WTC11 (cell line): Measurements from ENCODE around the gene TSSK2. TPM values are rescaled to one million over a fixed set of nuclear protein-coding genes. Genes with fewer than 3 reads are reported as not detected.

Experiments used
- ATAC-seq: fragments of 200-7000 bp; cut with Tn5 transposase; 2 replicates; pipeline ENCODE4 v1.10.0; 2021; ENCODE audit warnings: mild to moderate bottlenecking, moderate library complexity
- CTCF ChIA-PET: fragments of 300-600 bp; sonication (Branson Sonifier 250); formaldehyde crosslinking; loops from one replicate; lab custom pipeline; 2021; ENCODE audit warnings: antibody characterized with exemption; lab: Charles Lee
- POLR2A ChIA-PET: fragments of 350-600 bp; sonication (Branson Sonifier 250); formaldehyde crosslinking; loops from one replicate; lab custom pipeline; 2021; ENCODE audit warnings: antibody characterized with exemption; lab: Charles Lee
- DNase-seq: peaks from one replicate; pipeline ENCODE4 v3.0.0; 2021; ENCODE audit warnings: low spot score
- H3K27ac Mint-ChIP-seq: 2 replicates; pipeline ENCODE4 v1.8.0; 2021; ENCODE audit warnings: mixed read lengths
- H3K27me3 Mint-ChIP-seq: 2 replicates; pipeline ENCODE4 v1.8.0; 2021; ENCODE audit warnings: low read depth, mild to moderate bottlenecking, moderate library complexity, mixed read lengths
- H3K36me3 Mint-ChIP-seq: 2 replicates; pipeline ENCODE4 v1.8.0; 2021; ENCODE audit warnings: mixed read lengths
- H3K4me1 Mint-ChIP-seq: 2 replicates; pipeline ENCODE4 v1.8.0; 2022; ENCODE audit warnings: mixed read lengths
- H3K4me3 Mint-ChIP-seq: 2 replicates; pipeline ENCODE4 v1.8.0; 2021; ENCODE audit warnings: mild to moderate bottlenecking, moderate library complexity, mixed read lengths
- H3K9me3 Mint-ChIP-seq: 2 replicates; pipeline ENCODE4 v1.8.0; 2021; ENCODE audit warnings: mixed read lengths
- EMX1 ChIP-seq: fragments of 250-450 bp; sonication (Bioruptor Pico); IDR thresholded peaks from 2 replicates; pipeline ENCODE4 v1.8.0; 2021; ENCODE audit warnings: mild to moderate bottlenecking
- ESRRA ChIP-seq: sonication (generic); formaldehyde crosslinking; IDR thresholded peaks from 2 replicates; pipeline ENCODE4 v1.8.1; 2022; ENCODE audit warnings: mild to moderate bottlenecking, missing genetic modification reagents, borderline replicate concordance
- ETV6 ChIP-seq: sonication (generic); formaldehyde crosslinking; IDR thresholded peaks from 2 replicates; pipeline ENCODE4 v1.8.1; 2022; ENCODE audit warnings: mild to moderate bottlenecking, missing genetic modification reagents
- FOXJ3 ChIP-seq: sonication (generic); formaldehyde crosslinking; IDR thresholded peaks from 2 replicates; pipeline ENCODE4 v1.9.0; 2021; ENCODE audit warnings: missing genetic modification reagents, mild to moderate bottlenecking, borderline replicate concordance
- FOXK1 ChIP-seq: sonication (generic); formaldehyde crosslinking; IDR thresholded peaks from 2 replicates; pipeline ENCODE4 v1.8.0; 2022; ENCODE audit warnings: mild to moderate bottlenecking, moderate library complexity, missing genetic modification reagents
- GRHL2 ChIP-seq: fragments of 250-450 bp; sonication (Bioruptor Pico); IDR thresholded peaks from 2 replicates; pipeline ENCODE4 v1.8.0; 2022; ENCODE audit warnings: mild to moderate bottlenecking, moderate library complexity; ENCODE audit not compliant: insufficient replicate concordance, severe bottlenecking
- HMGA2 ChIP-seq: fragments of 250-450 bp; sonication (Bioruptor Pico); IDR thresholded peaks from 2 replicates; pipeline ENCODE4 v1.4.0; 2021; ENCODE audit warnings: mild to moderate bottlenecking, moderate library complexity
- IRF2 ChIP-seq: sonication (generic); formaldehyde crosslinking; IDR thresholded peaks from 2 replicates; pipeline ENCODE4 v1.8.0; 2022; ENCODE audit warnings: low read depth, missing genetic modification reagents, borderline replicate concordance
- NFYB ChIP-seq: sonication (generic); formaldehyde crosslinking; conservative IDR thresholded peaks from 2 replicates; pipeline ENCODE4 v1.8.0; 2022; ENCODE audit warnings: low read depth, missing genetic modification reagents
- NR1H2 ChIP-seq: sonication (generic); formaldehyde crosslinking; IDR thresholded peaks from 2 replicates; pipeline ENCODE4 v1.9.0; 2021; ENCODE audit warnings: mild to moderate bottlenecking, moderate library complexity, missing genetic modification reagents
- PREB ChIP-seq: sonication (generic); formaldehyde crosslinking; IDR thresholded peaks from 2 replicates; pipeline ENCODE4 v1.8.1; 2022; ENCODE audit warnings: mild to moderate bottlenecking, missing genetic modification reagents, moderate library complexity, borderline replicate concordance
- PRRX2 ChIP-seq: fragments of 250-450 bp; sonication (Bioruptor Pico); IDR thresholded peaks from 2 replicates; pipeline ENCODE4 v1.8.0; 2021; ENCODE audit warnings: mild to moderate bottlenecking
- SMAD4 ChIP-seq: sonication (generic); formaldehyde crosslinking; IDR thresholded peaks from 2 replicates; pipeline ENCODE4 v1.8.0; 2022; ENCODE audit warnings: mild to moderate bottlenecking, missing genetic modification reagents
- TCF7 ChIP-seq: sonication (generic); formaldehyde crosslinking; IDR thresholded peaks from 2 replicates; pipeline ENCODE4 v1.8.0; 2022; ENCODE audit warnings: mild to moderate bottlenecking, low read depth, missing genetic modification reagents, moderate library complexity
- USF1 ChIP-seq: sonication (generic); formaldehyde crosslinking; IDR thresholded peaks from 2 replicates; pipeline ENCODE4 v1.8.0; 2022; ENCODE audit warnings: mild to moderate bottlenecking, missing genetic modification reagents
- ZNF219 ChIP-seq: sonication (generic); formaldehyde crosslinking; IDR thresholded peaks from 2 replicates; pipeline ENCODE4 v1.8.0; 2023; ENCODE audit warnings: missing genetic modification reagents, mild to moderate bottlenecking, borderline replicate concordance
- ZNF263 ChIP-seq: sonication (generic); formaldehyde crosslinking; IDR thresholded peaks from 2 replicates; pipeline ENCODE4 v1.8.1; 2022; ENCODE audit warnings: low read depth, mild to moderate bottlenecking, moderate library complexity, missing genetic modification reagents
- ZNF396 ChIP-seq: fragments of 250-450 bp; sonication (Bioruptor Pico); IDR thresholded peaks from 2 replicates; pipeline ENCODE4 v1.8.0; 2021; ENCODE audit warnings: mild to moderate bottlenecking, moderate library complexity, borderline replicate concordance
- ZNF416 ChIP-seq: fragments of 250-450 bp; sonication (Bioruptor Pico); IDR thresholded peaks from 2 replicates; pipeline ENCODE4 v1.9.0; 2021; ENCODE audit warnings: mild to moderate bottlenecking, inconsistent platforms
- total RNA-seq: library from RNA; stranded (reverse); gene quantifications from 3 replicates; pipeline ENCODE4 v1.2.3, GENCODE V29; 2021
- TF ChIP-seq, protein P1 (sequence below): sonication (generic); formaldehyde crosslinking; IDR thresholded peaks from 2 replicates; pipeline ENCODE4 v1.8.1; 2023; ENCODE audit warnings: mild to moderate bottlenecking, missing genetic modification reagents, moderate library complexity
- TF ChIP-seq, protein P2 (sequence below): fragments of 200-600 bp; IDR thresholded peaks from 2 replicates; pipeline ENCODE4 v1.8.0; 2022; ENCODE audit warnings: antibody characterized with exemption
- TF ChIP-seq, protein P3 (sequence below): fragments of 250-450 bp; sonication (Bioruptor Pico); IDR thresholded peaks from 2 replicates; pipeline ENCODE4 v1.8.0; 2021; ENCODE audit warnings: mild to moderate bottlenecking

The TSSK2 gene
- total RNA-seq, 1 experiment from 2014 or later: not detected

- ATAC-seq (no peak), DNase-seq (no peak)
- H3K27ac Mint-ChIP-seq: no peak overlapping the region
- H3K36me3 Mint-ChIP-seq: peaks cover 15% of the 10 kb centered on the region
- no peak overlapping the region for H3K4me3 Mint-ChIP-seq
- no peaks in the 10 kb centered on the region for H3K4me1 Mint-ChIP-seq
- ChIA-PET POLR2A (no interaction called here), CTCF (no interaction called here)
- no peak for TF ChIP-seq ZNF416 (CRISPR knock-in tag)
- no peak for TF ChIP-seq ZNF263
- TF ChIP-seq ESRRA (CRISPR knock-in tag): no peak
- no peak for TF ChIP-seq ZNF396 (CRISPR knock-in tag)
- no peak for TF ChIP-seq PRRX2 (CRISPR knock-in tag)
- TF ChIP-seq, protein P1, sequence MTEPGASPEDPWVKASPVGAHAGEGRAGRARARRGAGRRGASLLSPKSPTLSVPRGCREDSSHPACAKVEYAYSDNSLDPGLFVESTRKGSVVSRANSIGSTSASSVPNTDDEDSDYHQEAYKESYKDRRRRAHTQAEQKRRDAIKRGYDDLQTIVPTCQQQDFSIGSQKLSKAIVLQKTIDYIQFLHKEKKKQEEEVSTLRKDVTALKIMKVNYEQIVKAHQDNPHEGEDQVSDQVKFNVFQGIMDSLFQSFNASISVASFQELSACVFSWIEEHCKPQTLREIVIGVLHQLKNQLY (CRISPR knock-in tag): no peak
- TF ChIP-seq ETV6 (CRISPR knock-in tag): no peak
- TF ChIP-seq GRHL2 (CRISPR knock-in tag): no peak
- H3K27me3 Mint-ChIP-seq: no peaks in the 10 kb centered on the region
- H3K9me3 Mint-ChIP-seq: no peaks in the 10 kb centered on the region
Measured at GRCh38 chr22:19131685-19132015, 542 bp downstream of the TSSK2 start.

GRCh38 chr22:19132153-19132552 lies 1.0 kb downstream of the TSSK2 start:
- DNase-seq (no peak), ATAC-seq (no peak)
- H3K9me3 Mint-ChIP-seq: no peaks in the 10 kb centered on the region
- CTCF ChIA-PET: interaction anchor here (1.9 kb wide), 1 partner anchor 12 kb away, joined by 7 read pairs; the partner anchor contains the start of gene ESS2
- H3K4me3 Mint-ChIP-seq: no peak overlapping the region
- POLR2A ChIA-PET: no interaction called here
- H3K27me3 Mint-ChIP-seq: no peaks in the 10 kb centered on the region
- H3K27ac Mint-ChIP-seq: no peak overlapping the region
- H3K4me1 Mint-ChIP-seq: no peaks in the 10 kb centered on the region
- H3K36me3 Mint-ChIP-seq: peaks cover 20% of the 10 kb centered on the region
- no peak for TF ChIP-seq GRHL2 (CRISPR knock-in tag)
- TF ChIP-seq, protein P1 (CRISPR knock-in tag): no peak
- TF ChIP-seq FOXJ3 (CRISPR knock-in tag): no peak
- TF ChIP-seq NFYB (CRISPR knock-in tag): no peak
- no peak for TF ChIP-seq SMAD4
- TF ChIP-seq TCF7 (CRISPR knock-in tag): no peak
- no peak for TF ChIP-seq FOXK1 (CRISPR knock-in tag)
- TF ChIP-seq HMGA2: no peak
- TF ChIP-seq NR1H2: no peak
- TF ChIP-seq USF1 (CRISPR knock-in tag): no peak
- no peak for TF ChIP-seq IRF2 (CRISPR knock-in tag)
- TF ChIP-seq ZNF219 (CRISPR knock-in tag): no peak
- TF ChIP-seq, protein P2, sequence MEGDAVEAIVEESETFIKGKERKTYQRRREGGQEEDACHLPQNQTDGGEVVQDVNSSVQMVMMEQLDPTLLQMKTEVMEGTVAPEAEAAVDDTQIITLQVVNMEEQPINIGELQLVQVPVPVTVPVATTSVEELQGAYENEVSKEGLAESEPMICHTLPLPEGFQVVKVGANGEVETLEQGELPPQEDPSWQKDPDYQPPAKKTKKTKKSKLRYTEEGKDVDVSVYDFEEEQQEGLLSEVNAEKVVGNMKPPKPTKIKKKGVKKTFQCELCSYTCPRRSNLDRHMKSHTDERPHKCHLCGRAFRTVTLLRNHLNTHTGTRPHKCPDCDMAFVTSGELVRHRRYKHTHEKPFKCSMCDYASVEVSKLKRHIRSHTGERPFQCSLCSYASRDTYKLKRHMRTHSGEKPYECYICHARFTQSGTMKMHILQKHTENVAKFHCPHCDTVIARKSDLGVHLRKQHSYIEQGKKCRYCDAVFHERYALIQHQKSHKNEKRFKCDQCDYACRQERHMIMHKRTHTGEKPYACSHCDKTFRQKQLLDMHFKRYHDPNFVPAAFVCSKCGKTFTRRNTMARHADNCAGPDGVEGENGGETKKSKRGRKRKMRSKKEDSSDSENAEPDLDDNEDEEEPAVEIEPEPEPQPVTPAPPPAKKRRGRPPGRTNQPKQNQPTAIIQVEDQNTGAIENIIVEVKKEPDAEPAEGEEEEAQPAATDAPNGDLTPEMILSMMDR: no peak
- TF ChIP-seq, protein P3, sequence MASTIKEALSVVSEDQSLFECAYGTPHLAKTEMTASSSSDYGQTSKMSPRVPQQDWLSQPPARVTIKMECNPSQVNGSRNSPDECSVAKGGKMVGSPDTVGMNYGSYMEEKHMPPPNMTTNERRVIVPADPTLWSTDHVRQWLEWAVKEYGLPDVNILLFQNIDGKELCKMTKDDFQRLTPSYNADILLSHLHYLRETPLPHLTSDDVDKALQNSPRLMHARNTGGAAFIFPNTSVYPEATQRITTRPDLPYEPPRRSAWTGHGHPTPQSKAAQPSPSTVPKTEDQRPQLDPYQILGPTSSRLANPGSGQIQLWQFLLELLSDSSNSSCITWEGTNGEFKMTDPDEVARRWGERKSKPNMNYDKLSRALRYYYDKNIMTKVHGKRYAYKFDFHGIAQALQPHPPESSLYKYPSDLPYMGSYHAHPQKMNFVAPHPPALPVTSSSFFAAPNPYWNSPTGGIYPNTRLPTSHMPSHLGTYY (CRISPR knock-in tag): no peak
- no peak for TF ChIP-seq ETV6 (CRISPR knock-in tag)
- no peak for TF ChIP-seq PREB (CRISPR knock-in tag)
- TF ChIP-seq EMX1 (CRISPR knock-in tag): no peak
